Measurements from ENCODE around the gene HTR4.

The HTR4 gene

GRCh38 chr5:148484651-148485050 lies 169.7 kb downstream of the HTR4 start:
- Histone ChIP-seq H3K4me2 (ENCODE audit: low read length) (no peak overlapping the region), H2AFZ (no peak overlapping the region), H3K36me3 (ENCODE audit: control insufficient read depth, insufficient read depth, low read length) (no peaks in the 10 kb centered on the region), H3K9ac (no peak overlapping the region), H3K4me1 (no peaks in the 10 kb centered on the region), H3K9me3 (ENCODE audit: control insufficient read depth, low read length) (no peaks in the 10 kb centered on the region), H3K27me3 (ENCODE audit: control insufficient read depth, insufficient read depth, low read length) (no peaks in the 10 kb centered on the region), H3K79me2 (no peaks in the 10 kb centered on the region), H3K27ac (no peak overlapping the region), H3K4me3 (ENCODE audit: low read depth, low read length) (no peak overlapping the region)
- TF ChIP-seq CTCF (IDR thresholded peaks at IDR 0.05): no peak

GRCh38 chr5:148483750-148484149 lies 170.6 kb downstream of the HTR4 start:
- no peak for TF ChIP-seq CTCF (IDR thresholded peaks at IDR 0.05)

GRCh38 chr5:148482697-148483462 lies 171.4 kb downstream of the HTR4 start:
- H3K79me2 ChIP-seq: no peaks in the 10 kb centered on the region
- H3K9ac ChIP-seq: no peak overlapping the region
- H3K9me3 ChIP-seq (ENCODE audit: control insufficient read depth, low read length): no peaks in the 10 kb centered on the region
- H3K4me3 ChIP-seq (ENCODE audit: low read depth, low read length): no peak overlapping the region
- H3K27me3 ChIP-seq (ENCODE audit: control insufficient read depth, insufficient read depth, low read length): no peaks in the 10 kb centered on the region
- no peaks in the 10 kb centered on the region for H3K36me3 ChIP-seq (ENCODE audit: control insufficient read depth, insufficient read depth, low read length)
- no peak overlapping the region for H3K4me2 ChIP-seq (ENCODE audit: low read length)
- no peaks in the 10 kb centered on the region for H3K4me1 ChIP-seq
- H2AFZ ChIP-seq: peak overlapping the region; percentile 77
- H3K27ac ChIP-seq: no peak overlapping the region
- peak; percentile 50 for TF ChIP-seq CTCF (IDR thresholded peaks at IDR 0.05)

More at GRCh38 chr5:148483750-148484149, 170.6 kb downstream of the HTR4 start:
- Histone ChIP-seq H3K9me3 (ENCODE audit: control insufficient read depth, low read length) (no peaks in the 10 kb centered on the region), H3K4me2 (ENCODE audit: low read length) (no peak overlapping the region), H2AFZ (no peak overlapping the region), H3K27me3 (ENCODE audit: control insufficient read depth, insufficient read depth, low read length) (no peaks in the 10 kb centered on the region), H3K9ac (no peak overlapping the region), H3K27ac (no peak overlapping the region), H3K36me3 (ENCODE audit: control insufficient read depth, insufficient read depth, low read length) (no peaks in the 10 kb centered on the region), H3K4me3 (ENCODE audit: low read depth, low read length) (no peak overlapping the region), H3K4me1 (no peaks in the 10 kb centered on the region), H3K79me2 (no peaks in the 10 kb centered on the region)

GRCh38 chr5:148482196-148482595 lies 172.1 kb downstream of the HTR4 start:
- Histone ChIP-seq H3K9ac (no peak overlapping the region), H3K4me3 (ENCODE audit: low read depth, low read length) (no peak overlapping the region), H3K36me3 (ENCODE audit: control insufficient read depth, insufficient read depth, low read length) (no peaks in the 10 kb centered on the region), H3K27me3 (ENCODE audit: control insufficient read depth, insufficient read depth, low read length) (no peaks in the 10 kb centered on the region), H3K4me2 (ENCODE audit: low read length) (no peak overlapping the region), H3K9me3 (ENCODE audit: control insufficient read depth, low read length) (no peaks in the 10 kb centered on the region), H3K79me2 (no peaks in the 10 kb centered on the region), H3K4me1 (no peaks in the 10 kb centered on the region), H2AFZ (peak overlapping the region; percentile 77), H3K27ac (no peak overlapping the region)
- TF ChIP-seq CTCF (IDR thresholded peaks at IDR 0.05): no peak

- Histone ChIP-seq H3K36me3 (ENCODE audit: control insufficient read depth, insufficient read depth, low read length) (no peaks in the 10 kb centered on the region), H3K27ac (no peak overlapping the region), H3K79me2 (no peaks in the 10 kb centered on the region), H3K4me3 (ENCODE audit: low read depth, low read length) (no peak overlapping the region), H3K4me1 (no peaks in the 10 kb centered on the region), H3K27me3 (ENCODE audit: control insufficient read depth, insufficient read depth, low read length) (no peaks in the 10 kb centered on the region), H3K9ac (no peak overlapping the region), H2AFZ (no peak overlapping the region), H3K4me2 (ENCODE audit: low read length) (no peak overlapping the region), H3K9me3 (ENCODE audit: control insufficient read depth, low read length) (no peaks in the 10 kb centered on the region)
- no peak for TF ChIP-seq CTCF (IDR thresholded peaks at IDR 0.05)
These were observed 176.9 kb downstream of the HTR4 start for GRCh38 chr5:148477429-148477828.
